ENCODE results near the gene PRPF40B. TPM values are rescaled to one million over a fixed set of nuclear protein-coding genes. Genes with fewer than 3 reads are reported as not detected.

The PRPF40B gene
- polyA plus RNA-seq, 2 of the 4 experiments (the other 2 are of a cell fraction), result 15.0 to 17.0 TPM

GRCh38 chr12:49588721-49589516 is 34.4 kb upstream of the PRPF40B start:
- 83% methylated on average over 4 of the region's 4 CpGs for WGBS (ENCODE audit: missing lambda C conversion rate)
- CTCF ChIA-PET, result interaction anchor here (0.6 to 1.8 kb wide), 8 partner anchors 9 to 239 kb away, joined by 3 to 8 read pairs (median 3); no protein-coding TSS in a partner anchor
- ATAC-seq (peak in 1 of 2 experiments; percentile 24; a peak in 1 of 6 replicates), FAIRE-seq (no peak), DNase-seq (ENCODE audit: low read depth in 1 of 2, low spot score in 1 of 2) (no peak)
- H3K4me1 ChIP-seq, result no peaks in the 10 kb centered on the region
- POLR2A ChIA-PET, result interaction anchor here (0.7 to 1.5 kb wide), 2 partner anchors 22 to 152 kb away, joined by 3 read pairs; partner anchors contain the start of gene TMBIM6
- no peak overlapping the region for H3K4me2 ChIP-seq
- no peak overlapping the region for H3K27ac ChIP-seq
- H3K9me3 ChIP-seq, result no peaks in the 10 kb centered on the region
- no peak for TF ChIP-seq GATA3 (IDR thresholded peaks at IDR 0.05; ENCODE audit: borderline replicate concordance)
- no peak for TF ChIP-seq HOXB13 (CRISPR knock-in tag; IDR thresholded peaks at IDR 0.05; ENCODE audit: low read depth)
- no peak for TF ChIP-seq ZSCAN20 (CRISPR knock-in tag; IDR thresholded peaks at IDR 0.05)
- TF ChIP-seq EP300 (IDR thresholded peaks at IDR 0.05), result no peak
- no peak for TF ChIP-seq E2F6 (IDR thresholded peaks at IDR 0.05; ENCODE audit: borderline replicate concordance, low read depth)
- no peak for TF ChIP-seq RFX5 (IDR thresholded peaks at IDR 0.05)
- TF ChIP-seq CHD2 (IDR thresholded peaks at IDR 0.05; ENCODE audit: low read length, partially characterized antibody), result no peak
- TF ChIP-seq ATOH8 (CRISPR knock-in tag; IDR thresholded peaks at IDR 0.05; ENCODE audit: low read depth), result no peak
- TF ChIP-seq PBX3 (IDR thresholded peaks at IDR 0.05), result no peak
- TF ChIP-seq BHLHE40 (IDR thresholded peaks at IDR 0.05; ENCODE audit: low read depth, low read length), result no peak
- TF ChIP-seq USF2 (IDR thresholded peaks at IDR 0.05), result no peak
- TF ChIP-seq RCOR1 (IDR thresholded peaks at IDR 0.05; ENCODE audit: low read depth, low read length), result no peak
- TF ChIP-seq ZNF302 (CRISPR knock-in tag; IDR thresholded peaks at IDR 0.05), result no peak
- TF ChIP-seq ELK1 (IDR thresholded peaks at IDR 0.05; ENCODE audit: low read depth, low read length), result no peak
- no peak for TF ChIP-seq CHD4 (IDR thresholded peaks at IDR 0.05; ENCODE audit: borderline replicate concordance)
- TF ChIP-seq MAZ (IDR thresholded peaks at IDR 0.05; ENCODE audit: borderline replicate concordance, low read depth, low read length), result no peak
- H3K4me3 ChIP-seq, result no peak overlapping the region

GRCh38 chr12:49598527-49598926 is 24.8 kb upstream of the PRPF40B start:
- FAIRE-seq (no peak), DNase-seq (ENCODE audit: low read depth in 1 of 2, low spot score in 1 of 2) (no peak), ATAC-seq (no peak)
- CTCF ChIA-PET, result interaction anchor here (0.8 kb wide), 2 partner anchors 38 to 180 kb away, joined by 3 read pairs; no protein-coding TSS in a partner anchor
- Histone ChIP-seq H3K4me1 (no peaks in the 10 kb centered on the region), H3K9me3 (no peaks in the 10 kb centered on the region), H3K4me2 (no peak overlapping the region), H3K4me3 (no peak overlapping the region), H3K27ac (no peak overlapping the region)
- POLR2A ChIA-PET, result no interaction called here
- no peak for TF ChIP-seq FOSL2 (IDR thresholded peaks at IDR 0.05)
- no peak for TF ChIP-seq FOSL2 (CRISPR knock-in tag; IDR thresholded peaks at IDR 0.05)
- TF ChIP-seq JUNB (IDR thresholded peaks at IDR 0.05), result no peak
- no peak for TF ChIP-seq CBX2 (IDR thresholded peaks at IDR 0.05; ENCODE audit: borderline replicate concordance, low read depth)
- TF ChIP-seq EHMT2 (IDR thresholded peaks at IDR 0.05; ENCODE audit: low read depth), result no peak
- no peak for TF ChIP-seq GATA3 (IDR thresholded peaks at IDR 0.05; ENCODE audit: borderline replicate concordance)
- TF ChIP-seq NFE2L2 (conservative IDR thresholded peaks at IDR 0.05; ENCODE audit: low read length), result no peak
- no peak for TF ChIP-seq RFX5 (IDR thresholded peaks at IDR 0.05)
- WGBS (ENCODE audit: missing lambda C conversion rate), result 85% methylated on average over 10 of the region's 10 CpGs

All from A549 (cell line).